Neural cell (in vitro differentiated cells): ENCODE results near the gene P4HA3.

Experiments used
- CTCF ChIP-seq: fragments of 450-650 bp; IDR thresholded peaks from 2 replicates; pipeline ENCODE4 v1.5.1; 2014; ENCODE audit warnings: antibody characterized with exemption, mild to moderate bottlenecking, moderate library complexity; ENCODE audit not compliant: poor library complexity, severe bottlenecking
- EP300 ChIP-seq: fragments of 450-650 bp; conservative IDR thresholded peaks from 2 replicates; pipeline ENCODE4 v1.6.1; 2014; ENCODE audit warnings: antibody characterized with exemption, mild to moderate bottlenecking, moderate library complexity; ENCODE audit not compliant: poor library complexity, severe bottlenecking
- EZH2 ChIP-seq: fragments of 200-600, 300-800 bp; shearing (Covaris generic), sonication (generic); IDR thresholded peaks from 2 replicates; pipeline ENCODE4 v1.6.1; 2014; ENCODE audit warnings: antibody characterized with exemption, low read length, borderline replicate concordance, mild to moderate bottlenecking; ENCODE audit not compliant: insufficient read depth, poor library complexity, severe bottlenecking
- MXI1 ChIP-seq: fragments of 450-650 bp; conservative IDR thresholded peaks from 2 replicates; pipeline ENCODE4 v1.6.1; 2014; ENCODE audit warnings: antibody characterized with exemption, mild to moderate bottlenecking; ENCODE audit not compliant: poor library complexity, severe bottlenecking
- POLR2AphosphoS5 ChIP-seq: IDR thresholded peaks from 2 replicates; pipeline ENCODE4 v1.6.1; 2012
- RAD21 ChIP-seq: fragments of 450-650 bp; conservative IDR thresholded peaks from 2 replicates; pipeline ENCODE4 v1.6.1; 2014; ENCODE audit warnings: antibody characterized with exemption, mild to moderate bottlenecking, moderate library complexity
- REST ChIP-seq: IDR thresholded peaks from 2 replicates; pipeline ENCODE4 v1.6.1; 2012; ENCODE audit warnings: borderline replicate concordance
- SMC3 ChIP-seq: fragments of 450-650 bp; conservative IDR thresholded peaks from 2 replicates; pipeline ENCODE4 v1.6.1; 2014; ENCODE audit warnings: antibody characterized with exemption, mild to moderate bottlenecking, moderate library complexity; ENCODE audit not compliant: poor library complexity
- TAF1 ChIP-seq: IDR thresholded peaks from 2 replicates; pipeline ENCODE4 v1.6.1; 2012; ENCODE audit warnings: low read depth

GRCh38 chr11:74321487-74322188 lies 10.2 kb upstream of the P4HA3 start:
- TF ChIP-seq REST = no peak
- no peak for TF ChIP-seq CTCF
- no peak for TF ChIP-seq POLR2AphosphoS5
- TF ChIP-seq EZH2 = no peak
- TF ChIP-seq MXI1 = no peak
- TF ChIP-seq RAD21 = no peak
- TF ChIP-seq SMC3 = no peak
- no peak for TF ChIP-seq TAF1
- no peak for TF ChIP-seq EP300
